DND-41 (cell line): ENCODE data around the gene CAV3.
A peak's percentile ranks its signal among the peaks of the same experiment; 100 is the strongest.

Source experiments
- ATAC-seq: fragments of 200-7000 bp; cut with Tn5 transposase; 3 replicates; pipeline ENCODE4 v1.9.1; 2021; ENCODE audit warnings: low read depth; ENCODE audit not compliant: insufficient read depth
- DNase-seq: peaks from one replicate; pipeline ENCODE4 v3.0.0-alpha.2; 2020
- H2AFZ ChIP-seq: 2 replicates; pipeline ENCODE4 v1.6.0; 2012; ENCODE audit warnings: low read depth, low read length
- H3K27ac ChIP-seq: 2 replicates; pipeline ENCODE4 v1.5.1; 2012; ENCODE audit warnings: low read length, inconsistent platforms
- H3K27me3 ChIP-seq: fragments of 200-600 bp; sonication (generic); 2 replicates; pipeline ENCODE4 v1.6.0; 2012; ENCODE audit warnings: low read length, mild to moderate bottlenecking, inconsistent platforms; ENCODE audit not compliant: insufficient read depth, poor library complexity
- H3K36me3 ChIP-seq: 2 replicates; pipeline ENCODE4 v1.5.1; 2012; ENCODE audit warnings: low read length, inconsistent platforms; ENCODE audit not compliant: insufficient read depth
- H3K4me1 ChIP-seq: 2 replicates; pipeline ENCODE4 v1.5.1; 2012; ENCODE audit warnings: mild to moderate bottlenecking, low read length; ENCODE audit not compliant: insufficient read depth
- H3K4me2 ChIP-seq: 2 replicates; pipeline ENCODE4 v1.6.0; 2012; ENCODE audit warnings: mild to moderate bottlenecking, moderate library complexity, low read length, inconsistent platforms; ENCODE audit not compliant: insufficient read depth
- H3K4me3 ChIP-seq, 2 experiments: fragments of 200-600 bp in 1 of 2; shearing (Covaris generic) in 1 of 2; 2 replicates each; pipeline ENCODE4 v1.5.1; 2012 to 2016; ENCODE audit warnings: inconsistent platforms in 2 of 2, low read length in 2 of 2, mild to moderate bottlenecking in 2 of 2, low read depth in 1 of 2, moderate library complexity in 1 of 2
- H3K79me2 ChIP-seq: 2 replicates; pipeline ENCODE4 v1.6.0; 2012; ENCODE audit warnings: low read length, inconsistent platforms; ENCODE audit not compliant: insufficient read depth
- H3K9ac ChIP-seq: 2 replicates; pipeline ENCODE4 v1.6.0; 2012; ENCODE audit warnings: low read depth, mild to moderate bottlenecking, inconsistent platforms, low read length, moderate library complexity
- H3K9me3 ChIP-seq: 2 replicates; pipeline ENCODE4 v1.5.1; 2012; ENCODE audit warnings: low read length, moderate library complexity, mild to moderate bottlenecking, inconsistent platforms; ENCODE audit not compliant: insufficient read depth, severe bottlenecking
- H4K20me1 ChIP-seq: 2 replicates; pipeline ENCODE4 v1.6.0; 2012; ENCODE audit warnings: low read length; ENCODE audit not compliant: insufficient read depth
- EZH2 ChIP-seq: IDR thresholded peaks from 3 replicates; pipeline ENCODE4 v1.6.1; 2012; ENCODE audit warnings: borderline replicate concordance, low read depth, mild to moderate bottlenecking, moderate library complexity, low read length, inconsistent platforms; ENCODE audit not compliant: severe bottlenecking
- TF ChIP-seq, protein P1 (sequence below): IDR thresholded peaks from 2 replicates; pipeline ENCODE4 v1.5.1; 2012; ENCODE audit warnings: borderline replicate concordance, low read length, moderate library complexity, mild to moderate bottlenecking; ENCODE audit not compliant: poor library complexity, severe bottlenecking; ENCODE audit errors: extremely low read depth

Gene CAV3

DNA sequence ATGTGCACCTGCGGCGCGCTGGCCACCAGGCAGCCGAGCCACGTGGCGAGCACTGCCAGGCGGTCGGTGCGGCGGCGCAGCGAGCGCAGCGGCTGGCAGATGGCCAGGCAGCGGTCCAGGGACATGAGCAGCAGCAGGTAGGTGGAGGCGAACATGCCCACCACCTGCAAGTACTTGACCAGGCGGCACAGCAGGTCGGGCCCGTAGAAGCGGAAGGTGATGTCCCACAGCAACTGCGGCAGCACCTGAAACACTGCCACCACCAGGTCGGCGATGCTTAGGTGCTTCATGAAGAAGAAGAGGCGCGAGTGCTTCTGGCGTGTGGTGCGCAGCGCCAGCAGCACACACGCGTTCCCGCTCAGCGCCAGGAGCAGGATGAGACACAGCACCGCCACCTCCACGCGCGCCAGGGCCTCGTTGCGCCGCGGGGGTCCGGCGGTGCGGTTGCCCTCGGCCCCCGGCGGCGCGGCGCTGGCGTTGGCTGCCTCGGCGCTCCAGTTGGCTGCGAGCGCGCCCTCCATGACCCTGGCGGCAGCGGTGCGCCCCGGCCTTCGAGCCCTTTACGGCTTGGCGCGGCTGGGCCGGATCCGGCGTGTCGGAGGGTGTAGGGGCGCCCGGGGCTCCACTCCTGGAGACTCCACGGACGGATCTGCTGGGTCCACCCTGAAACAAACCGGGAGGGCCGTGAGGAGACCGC lies 34.2 kb downstream of the CAV3 start:
- TF ChIP-seq, protein P1, sequence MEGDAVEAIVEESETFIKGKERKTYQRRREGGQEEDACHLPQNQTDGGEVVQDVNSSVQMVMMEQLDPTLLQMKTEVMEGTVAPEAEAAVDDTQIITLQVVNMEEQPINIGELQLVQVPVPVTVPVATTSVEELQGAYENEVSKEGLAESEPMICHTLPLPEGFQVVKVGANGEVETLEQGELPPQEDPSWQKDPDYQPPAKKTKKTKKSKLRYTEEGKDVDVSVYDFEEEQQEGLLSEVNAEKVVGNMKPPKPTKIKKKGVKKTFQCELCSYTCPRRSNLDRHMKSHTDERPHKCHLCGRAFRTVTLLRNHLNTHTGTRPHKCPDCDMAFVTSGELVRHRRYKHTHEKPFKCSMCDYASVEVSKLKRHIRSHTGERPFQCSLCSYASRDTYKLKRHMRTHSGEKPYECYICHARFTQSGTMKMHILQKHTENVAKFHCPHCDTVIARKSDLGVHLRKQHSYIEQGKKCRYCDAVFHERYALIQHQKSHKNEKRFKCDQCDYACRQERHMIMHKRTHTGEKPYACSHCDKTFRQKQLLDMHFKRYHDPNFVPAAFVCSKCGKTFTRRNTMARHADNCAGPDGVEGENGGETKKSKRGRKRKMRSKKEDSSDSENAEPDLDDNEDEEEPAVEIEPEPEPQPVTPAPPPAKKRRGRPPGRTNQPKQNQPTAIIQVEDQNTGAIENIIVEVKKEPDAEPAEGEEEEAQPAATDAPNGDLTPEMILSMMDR, result no peak
- TF ChIP-seq EZH2, result no peak
- Histone ChIP-seq H3K36me3 (no peaks in the 10 kb centered on the region), H3K4me3 (no peak overlapping the region), H3K9me3 (peaks cover 8% of the 10 kb centered on the region), H3K27ac (no peak overlapping the region), H3K9ac (no peak overlapping the region), H4K20me1 (no peaks in the 10 kb centered on the region), H3K4me1 (no peaks in the 10 kb centered on the region), H2AFZ (no peak overlapping the region), H3K4me2 (no peak overlapping the region), H3K27me3 (no peaks in the 10 kb centered on the region), H3K79me2 (no peaks in the 10 kb centered on the region)
- ATAC-seq (no peak), DNase-seq (no peak)

- no peaks in the 10 kb centered on the region for H4K20me1 ChIP-seq
- H3K4me1 ChIP-seq, result no peaks in the 10 kb centered on the region
- DNase-seq, result no peak
- ATAC-seq, result no peak
- no peaks in the 10 kb centered on the region for H3K36me3 ChIP-seq
- no peak overlapping the region for H3K4me2 ChIP-seq
- H3K9me3 ChIP-seq, result peaks cover 8% of the 10 kb centered on the region
- no peak overlapping the region for H3K27ac ChIP-seq
- H3K9ac ChIP-seq, result no peak overlapping the region
- H2AFZ ChIP-seq, result no peak overlapping the region
- no peaks in the 10 kb centered on the region for H3K79me2 ChIP-seq
- no peak for TF ChIP-seq EZH2
- TF ChIP-seq, protein P1, result no peak
- no peaks in the 10 kb centered on the region for H3K27me3 ChIP-seq
- H3K4me3 ChIP-seq, result no peak overlapping the region
Measured at GRCh38 chr3:8768364-8769087, 34.9 kb downstream of the CAV3 start.

- Histone ChIP-seq H3K4me2 (no peak within 1 kb of the TSS), H3K4me1 (no peaks in the 10 kb centered on the region), H3K36me3 (no peaks in the 10 kb centered on the region), H3K9me3 (peaks cover 8% of the 10 kb centered on the region), H3K9ac (no peak within 1 kb of the TSS), H4K20me1 (no peaks in the 10 kb centered on the region), H3K27me3 (no peaks in the 10 kb centered on the region), H3K79me2 (no peaks in the 10 kb centered on the region), H3K4me3 (no peak within 1 kb of the TSS), H2AFZ (no peak within 1 kb of the TSS), H3K27ac (no peak within 1 kb of the TSS)
- no peak for DNase-seq
- no peak for ATAC-seq
- TF ChIP-seq, protein P1, result peak; percentile 1
- no peak for TF ChIP-seq EZH2
Measured at GRCh38 chr3:8769088-8769822, 35.7 kb downstream of the CAV3 start, which contains the start of gene OXTR. OXTR (minus strand) TSS chr3:8769613; CDS start chr3:8768187, 1,426 bp downstream.
